IMR-90 (cell line): Measurements from ENCODE around the gene SLX4IP. TPM values are rescaled to one million over a fixed set of nuclear protein-coding genes. Genes with fewer than 3 reads are reported as not detected.
A peak's percentile ranks its signal among the peaks of the same experiment; 100 is the strongest.

Experiments used
- ATAC-seq: fragments of 200-7000 bp; cut with Tn5 transposase; 2 replicates; pipeline ENCODE4 v1.9.1; 2020; ENCODE audit warnings: low read depth, mild to moderate bottlenecking, moderate library complexity
- BruUV-seq: library from RNA; stranded (reverse); fragments of 400-500 nt; replicated peaks from 2 replicates; lab custom pipeline; 2021; lab: Mats Ljungman, UMichigan
- CTCF ChIA-PET: fragments of 300-600 bp; formaldehyde crosslinking; extraction: SDS; loops from one replicate; lab custom pipeline; 2021; ENCODE audit warnings: antibody characterized with exemption; lab: Yijun Ruan, JAX
- POLR2A ChIA-PET: fragments of 300-600 bp; sonication (Branson Sonifier 250); formaldehyde crosslinking; loops from one replicate; lab custom pipeline; 2022; ENCODE audit warnings: antibody characterized with exemption; ENCODE audit not compliant: unreplicated experiment; lab: Charles Lee
- DNase-seq: peaks from one replicate; pipeline ENCODE4 v3.0.0; 2013
- H2AFZ ChIP-seq: replicated peaks from 2 replicates; pipeline ENCODE3; 2013; ENCODE audit warnings: low read length, mild to moderate bottlenecking; ENCODE audit not compliant: poor library complexity
- H2AK5ac ChIP-seq: 2 replicates; pipeline ENCODE4 v1.6.1; 2013; ENCODE audit warnings: low read depth, low read length, inconsistent platforms
- H2AK9ac ChIP-seq: replicated peaks from 2 replicates; pipeline ENCODE3; 2013; ENCODE audit warnings: mild to moderate bottlenecking, low read depth, low read length, moderate library complexity; ENCODE audit not compliant: poor library complexity
- H2BK120ac ChIP-seq: 2 replicates; pipeline ENCODE4 v1.6.1; 2013; ENCODE audit warnings: low read depth, low read length, inconsistent platforms
- H2BK15ac ChIP-seq: 3 replicates; pipeline ENCODE4 v1.6.1; 2013; ENCODE audit warnings: low read depth, low read length, inconsistent platforms
- H2BK20ac ChIP-seq: 2 replicates; pipeline ENCODE4 v1.6.1; 2013; ENCODE audit warnings: low read depth, mild to moderate bottlenecking, inconsistent platforms, low read length, moderate library complexity
- H2BK5ac ChIP-seq: 2 replicates; pipeline ENCODE4 v1.6.1; 2013; ENCODE audit warnings: mild to moderate bottlenecking, low read depth, low read length, inconsistent platforms; ENCODE audit not compliant: poor library complexity, severe bottlenecking
- H3K14ac ChIP-seq: replicated peaks from 2 replicates; pipeline ENCODE4 v1.6.1; 2013; ENCODE audit warnings: low read depth, low read length, inconsistent platforms
- H3K18ac ChIP-seq: 2 replicates; pipeline ENCODE4 v1.6.1; 2013; ENCODE audit warnings: low read depth, low read length, control low read depth
- H3K23ac ChIP-seq: 2 replicates; pipeline ENCODE4 v1.6.1; 2013; ENCODE audit warnings: low read depth, low read length, inconsistent platforms
- H3K27ac ChIP-seq: 2 replicates; pipeline ENCODE4 v1.5.1; 2013; ENCODE audit warnings: mild to moderate bottlenecking, control low read depth, low read length; ENCODE audit not compliant: insufficient read depth
- H3K27me3 ChIP-seq: 2 replicates; pipeline ENCODE4 v1.6.1; 2013; ENCODE audit warnings: low read length; ENCODE audit not compliant: control insufficient read depth, insufficient read depth
- H3K36me3 ChIP-seq: 2 replicates; pipeline ENCODE4 v1.6.1; 2013; ENCODE audit warnings: low read length, mixed read lengths; ENCODE audit not compliant: control insufficient read depth, insufficient read depth
- H3K4ac ChIP-seq: 2 replicates; pipeline ENCODE4 v1.6.1; 2013; ENCODE audit warnings: low read depth, low read length, inconsistent platforms
- H3K4me1 ChIP-seq: 2 replicates; pipeline ENCODE4 v1.6.1; 2013; ENCODE audit warnings: low read length, mixed read lengths; ENCODE audit not compliant: control insufficient read depth, insufficient read depth
- H3K4me2 ChIP-seq: 2 replicates; pipeline ENCODE4 v1.6.1; 2013; ENCODE audit warnings: low read depth, mild to moderate bottlenecking, control low read depth, low read length, moderate library complexity
- H3K4me3 ChIP-seq: 2 replicates; pipeline ENCODE4 v1.5.1; 2013; ENCODE audit warnings: low read depth, mild to moderate bottlenecking, control low read depth, low read length, moderate library complexity; ENCODE audit not compliant: insufficient read depth
- H3K56ac ChIP-seq: 2 replicates; pipeline ENCODE4 v1.6.1; 2013; ENCODE audit warnings: low read length, inconsistent platforms; ENCODE audit not compliant: insufficient read depth; ENCODE audit errors: extremely low read depth
- H3K79me1 ChIP-seq, 2 experiments: 2 replicates each; pipeline ENCODE4 v1.6.1; 2013; ENCODE audit warnings: low read length in 2 of 2, inconsistent platforms in 1 of 2, low read depth in 1 of 2
- H3K9ac ChIP-seq: 2 replicates; pipeline ENCODE4 v1.6.1; 2013; ENCODE audit warnings: low read depth, low read length, control low read depth
- H3K9me1 ChIP-seq: 2 replicates; pipeline ENCODE4 v1.6.1; 2013; ENCODE audit warnings: low read length, inconsistent platforms; ENCODE audit not compliant: insufficient read depth
- H3K9me3 ChIP-seq: 2 replicates; pipeline ENCODE4 v1.6.1; 2013; ENCODE audit warnings: low read length; ENCODE audit not compliant: control insufficient read depth, insufficient read depth
- H4K20me1 ChIP-seq: 2 replicates; pipeline ENCODE4 v1.6.1; 2013; ENCODE audit warnings: low read length, inconsistent platforms; ENCODE audit not compliant: insufficient read depth
- H4K5ac ChIP-seq: 2 replicates; pipeline ENCODE4 v1.6.1; 2013; ENCODE audit warnings: mild to moderate bottlenecking, low read depth, low read length, control low read depth
- H4K8ac ChIP-seq, 2 experiments: 2 replicates each; pipeline ENCODE4 v1.6.1; 2013; ENCODE audit warnings: low read depth in 2 of 2, low read length in 2 of 2, control low read depth in 1 of 2, inconsistent platforms in 1 of 2
- H4K91ac ChIP-seq: 2 replicates; pipeline ENCODE4 v1.6.1; 2013; ENCODE audit warnings: low read depth, low read length, inconsistent platforms; ENCODE audit not compliant: insufficient read depth
- CEBPB ChIP-seq: IDR thresholded peaks from 2 replicates; pipeline ENCODE4 v1.6.1; 2012; ENCODE audit warnings: low read depth, low read length, improper control_type of control experiment
- CHD1 ChIP-seq: IDR thresholded peaks from 2 replicates; pipeline ENCODE4 v1.6.1; 2012; ENCODE audit warnings: low read depth, low read length, improper control_type of control experiment
- FOS ChIP-seq: fragments of 150-350 bp; IDR thresholded peaks from 2 replicates; pipeline ENCODE4 v1.6.1; 2016; ENCODE audit warnings: low read depth, low read length
- MAFK ChIP-seq: IDR thresholded peaks from 2 replicates; pipeline ENCODE4 v1.6.1; 2012; ENCODE audit warnings: low read depth, low read length, improper control_type of control experiment
- MAZ ChIP-seq: IDR thresholded peaks from 2 replicates; pipeline ENCODE4 v1.6.1; 2012; ENCODE audit warnings: low read depth, mild to moderate bottlenecking, low read length, improper control_type of control experiment, moderate library complexity, borderline replicate concordance
- MXI1 ChIP-seq: IDR thresholded peaks from 2 replicates; pipeline ENCODE4 v1.6.1; 2012; ENCODE audit warnings: low read depth, mild to moderate bottlenecking, low read length, moderate library complexity, borderline replicate concordance
- NFE2L2 ChIP-seq: fragments of 150-350 bp; IDR thresholded peaks from 2 replicates; pipeline ENCODE4 v1.6.1; 2016; ENCODE audit warnings: low read depth, mild to moderate bottlenecking, low read length
- RAD21 ChIP-seq: IDR thresholded peaks from 2 replicates; pipeline ENCODE4 v1.6.1; 2012; ENCODE audit warnings: low read length, improper control_type of control experiment
- RCOR1 ChIP-seq: IDR thresholded peaks from 2 replicates; pipeline ENCODE4 v1.6.1; 2012; ENCODE audit warnings: mild to moderate bottlenecking, low read length, improper control_type of control experiment; ENCODE audit not compliant: insufficient replicate concordance
- RFX5 ChIP-seq: IDR thresholded peaks from 2 replicates; pipeline ENCODE4 v1.8.0; 2012; ENCODE audit warnings: low read depth, mild to moderate bottlenecking, low read length, moderate library complexity
- SMC3 ChIP-seq: fragments of 150-350 bp; IDR thresholded peaks from 2 replicates; pipeline ENCODE4 v1.6.1; 2016; ENCODE audit warnings: low read depth, mild to moderate bottlenecking, antibody characterized with exemption, low read length, moderate library complexity
- WGBS, 2 experiments: methylation state at CpG; one replicate each; pipeline versions ENCODE4 v1.1.5 to v1.1.7; 2013; ENCODE audit warnings: missing lambda C conversion rate in 2 of 2; ENCODE audit not compliant: insufficient read length in 1 of 2; ENCODE audit errors: extremely low coverage in 2 of 2; 5-methylcytosine and 5-hydroxymethylcytosine counted together
- dilution Hi-C: fragments of 300-500 bp; cut with HindIII; formaldehyde crosslinking; loops from one replicate; pipeline ENCODE4 v1.14.3; 2018; ENCODE audit warnings: low sequenced_read_pairs; ENCODE audit not compliant: unreplicated experiment
- in situ Hi-C: fragments of 300-500 bp; cut with MboI; formaldehyde crosslinking; loops from 3 replicates; pipeline ENCODE4 v1.14.3; 2019; ENCODE audit warnings: low sequenced_read_pairs, inconsistent platforms, mixed read lengths
- intact Hi-C: fragments of 100-400 bp; cut with micrococcal nuclease; formaldehyde crosslinking; loops from 2 replicates; pipeline ENCODE4 v1.10.0; 2022
- polyA plus RNA-seq, 3 experiments: library from polyadenylated mRNA; depleted of rRNA; stranded (reverse); fragments of >200 nt; gene quantifications; 2 replicates each; pipeline ENCODE4 v1.2.3, GENCODE V29; 2012; ENCODE audit warnings: low replicate concordance in 1 of 3
- total RNA-seq: library from RNA; depleted of rRNA; stranded (reverse); fragments of >200 nt; gene quantifications from 2 replicates; pipeline ENCODE4 v1.2.3, GENCODE V29; 2012
- TF ChIP-seq, protein P1 (sequence below): fragments of 150-350 bp; IDR thresholded peaks from 2 replicates; pipeline ENCODE4 v1.6.1; 2017; ENCODE audit warnings: mild to moderate bottlenecking, antibody characterized with exemption, low read length, low read depth
- TF ChIP-seq, protein P2 (sequence below): fragments of 150-350 bp; IDR thresholded peaks from 2 replicates; pipeline ENCODE4 v1.6.1; 2016; ENCODE audit warnings: low read depth, mild to moderate bottlenecking, low read length, moderate library complexity, borderline replicate concordance

Gene SLX4IP
- total and polyA plus RNA-seq, 2 of the 4 experiments (the other 2 are of a cell fraction), result 1.3 to 5.9 TPM

DNA sequence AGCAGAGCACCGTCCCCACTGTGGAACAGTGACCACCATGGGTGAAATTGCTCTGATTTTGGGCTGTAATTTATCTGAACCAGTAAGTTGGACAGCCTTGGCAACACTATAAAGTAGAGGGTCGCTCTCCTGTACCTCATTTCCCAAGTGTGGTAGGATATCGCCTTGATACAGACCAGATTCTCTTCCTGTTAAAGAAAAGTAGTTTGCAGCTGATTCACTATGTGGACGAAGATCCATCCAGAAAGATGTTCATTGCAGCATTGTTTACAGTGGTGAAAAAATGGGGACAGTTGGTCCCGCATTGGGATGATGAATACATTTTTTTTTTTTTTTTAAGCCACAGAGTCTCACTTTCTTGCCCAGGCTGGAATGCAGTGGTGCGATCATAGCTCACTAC, 74.3 kb downstream of the SLX4IP start:
- Histone ChIP-seq H3K27ac (no peak overlapping the region; the same call in 1 of the 2 replicates), H3K4me1 (peaks cover 24% of the 10 kb centered on the region), H2AK5ac (peak overlapping the region; percentile 82), H4K20me1 (no peaks in the 10 kb centered on the region), H3K4ac (peak overlapping the region; percentile 59), H2AFZ (no peak overlapping the region), H2BK15ac (peak overlapping the region; percentile 86; the same call in 1 of the 3 replicates), H3K36me3 (no peaks in the 10 kb centered on the region), H3K4me2 (no peak overlapping the region), H2BK120ac (peak overlapping the region; percentile 66; the same call in 1 of the 2 replicates), H3K18ac (0 out of 2 replicates have a peak overlapping the region, but pooled peaks have one; percentile 9), H2AK9ac (no peak overlapping the region), H3K23ac (no peak overlapping the region; the same call in 1 of the 2 replicates), H3K14ac (peak overlapping the region; percentile 70), H3K4me3 (no peak overlapping the region), H3K56ac (no peak overlapping the region), H3K79me1 (peaks cover 7 to 37% of the 10 kb centered on the region in 2 experiments), H4K91ac (peak overlapping the region; percentile 33; the same call in 1 of the 2 replicates), H2BK5ac (peak overlapping the region; percentile 10), H3K9me1 (peaks cover 9% of the 10 kb centered on the region), H4K5ac (no peak overlapping the region), H2BK20ac (peak overlapping the region; percentile 76), H3K27me3 (no peaks in the 10 kb centered on the region), H4K8ac (peak overlapping the region in 1 of 2 experiments; percentile 63; a peak in 3 of 4 replicates), H3K9ac (no peak overlapping the region), H3K9me3 (no peaks in the 10 kb centered on the region)
- ChIA-PET CTCF (interaction anchor here (0.6 kb wide), 1 partner anchor 9 kb away, joined by 11 read pairs; no protein-coding TSS in a partner anchor), POLR2A (no interaction called here)
- dilution Hi-C loops, result no loop called here
- intact Hi-C loops, result no loop called here
- DNase-seq, result no peak
- no peak for ATAC-seq
- WGBS, 2 experiments, result 100% methylated on average over 1 of the region's 6 CpGs; no CpG with 5 or more reads in 1 of the 2 experiments
- no TSS peak for BruUV-seq
- in situ Hi-C loops, result no loop called here
- TF ChIP-seq, protein P1, sequence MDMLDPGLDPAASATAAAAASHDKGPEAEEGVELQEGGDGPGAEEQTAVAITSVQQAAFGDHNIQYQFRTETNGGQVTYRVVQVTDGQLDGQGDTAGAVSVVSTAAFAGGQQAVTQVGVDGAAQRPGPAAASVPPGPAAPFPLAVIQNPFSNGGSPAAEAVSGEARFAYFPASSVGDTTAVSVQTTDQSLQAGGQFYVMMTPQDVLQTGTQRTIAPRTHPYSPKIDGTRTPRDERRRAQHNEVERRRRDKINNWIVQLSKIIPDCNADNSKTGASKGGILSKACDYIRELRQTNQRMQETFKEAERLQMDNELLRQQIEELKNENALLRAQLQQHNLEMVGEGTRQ, result no peak
- no peak for TF ChIP-seq CEBPB
- no peak for TF ChIP-seq NFE2L2
- no peak for TF ChIP-seq FOS
- no peak for TF ChIP-seq MAZ
- TF ChIP-seq SMC3, result no peak
- TF ChIP-seq MAFK, result no peak
- no peak for TF ChIP-seq RAD21
- TF ChIP-seq, protein P2, sequence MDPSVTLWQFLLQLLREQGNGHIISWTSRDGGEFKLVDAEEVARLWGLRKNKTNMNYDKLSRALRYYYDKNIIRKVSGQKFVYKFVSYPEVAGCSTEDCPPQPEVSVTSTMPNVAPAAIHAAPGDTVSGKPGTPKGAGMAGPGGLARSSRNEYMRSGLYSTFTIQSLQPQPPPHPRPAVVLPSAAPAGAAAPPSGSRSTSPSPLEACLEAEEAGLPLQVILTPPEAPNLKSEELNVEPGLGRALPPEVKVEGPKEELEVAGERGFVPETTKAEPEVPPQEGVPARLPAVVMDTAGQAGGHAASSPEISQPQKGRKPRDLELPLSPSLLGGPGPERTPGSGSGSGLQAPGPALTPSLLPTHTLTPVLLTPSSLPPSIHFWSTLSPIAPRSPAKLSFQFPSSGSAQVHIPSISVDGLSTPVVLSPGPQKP, result no peak
- TF ChIP-seq CHD1, result no peak
- TF ChIP-seq RFX5, result no peak
- no peak for TF ChIP-seq RCOR1
- TF ChIP-seq MXI1, result no peak
